Myocyte (in vitro differentiated cells): ENCODE measurements around the gene PHF21B. TPM values are rescaled to one million over a fixed set of nuclear protein-coding genes. Genes with fewer than 3 reads are reported as not detected.
"Not testable (repeated sequence)": the region's sequence is repeated elsewhere in the genome, so short reads cannot be mapped to it uniquely, and the experiment has no call there.

ENCODE experiments used
- DNase-seq: peaks from one replicate; pipeline ENCODE4 v3.0.0-alpha.2; 2012; ENCODE audit warnings: low read depth
- total RNA-seq: library from RNA; depleted of rRNA; stranded (reverse); fragments of >200 nt; gene quantifications from 2 replicates; pipeline ENCODE4 v1.2.3, GENCODE V29; 2014

Gene PHF21B
- total RNA-seq, 1 donor from 2014 or later, result 0.35 TPM

GRCh38 chr22:44881624-44882023, 128.2 kb downstream of the PHF21B start:
- no peak for DNase-seq

DNA sequence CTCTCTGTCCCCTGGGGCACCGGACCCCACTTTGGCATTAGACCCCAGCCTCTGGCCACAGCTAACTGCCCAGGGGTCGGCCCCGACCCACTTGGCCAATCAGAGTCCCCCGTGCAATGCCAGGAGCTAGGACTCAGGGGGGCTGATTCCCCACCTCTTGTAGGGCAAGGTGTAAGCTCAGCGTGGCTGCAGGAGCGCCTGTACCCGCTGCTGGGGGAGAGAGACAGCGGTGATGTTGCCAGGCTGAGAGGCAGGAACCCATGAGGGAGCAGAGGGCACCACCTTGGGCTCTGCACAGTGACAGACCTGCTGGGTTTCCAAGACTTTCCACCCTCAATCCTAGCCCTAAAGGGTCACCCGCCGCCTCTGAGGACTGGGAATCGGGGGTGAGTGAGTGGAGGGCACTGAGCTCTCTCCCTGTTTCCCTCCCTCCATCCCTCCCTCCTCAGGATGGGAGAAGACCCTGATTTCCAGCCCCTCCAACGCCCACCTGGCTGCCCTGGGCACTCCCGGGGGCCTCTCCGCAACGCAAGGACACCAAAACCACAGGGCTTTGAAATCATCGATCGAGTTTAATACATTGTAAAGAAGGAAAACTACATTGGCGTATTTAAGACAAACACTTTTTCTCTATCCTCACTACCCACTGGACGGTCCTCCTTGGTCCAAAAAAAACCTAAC, 129.1 kb downstream of the PHF21B start:
- DNase-seq, result no peak

DNA sequence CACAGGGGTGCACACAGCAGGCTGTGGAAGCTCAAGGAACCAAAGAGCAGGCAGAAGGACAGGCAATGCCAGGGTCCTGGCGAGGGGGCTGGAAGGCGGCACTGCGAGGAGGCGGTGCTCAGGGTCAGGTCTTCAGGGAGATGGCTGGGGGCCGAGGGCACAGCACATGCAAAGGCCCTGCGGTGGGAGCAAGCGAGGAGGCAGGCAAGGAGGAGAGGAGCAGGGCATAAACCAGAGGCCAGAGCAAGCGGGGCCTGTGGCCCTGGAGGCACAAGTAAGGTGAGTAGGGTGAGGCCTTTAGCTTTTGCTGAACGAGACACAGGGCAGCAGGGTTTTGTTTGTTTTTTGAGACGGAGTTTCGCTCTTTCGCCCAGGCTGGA, 130.5 kb downstream of the PHF21B start:
- no peak for DNase-seq

DNA sequence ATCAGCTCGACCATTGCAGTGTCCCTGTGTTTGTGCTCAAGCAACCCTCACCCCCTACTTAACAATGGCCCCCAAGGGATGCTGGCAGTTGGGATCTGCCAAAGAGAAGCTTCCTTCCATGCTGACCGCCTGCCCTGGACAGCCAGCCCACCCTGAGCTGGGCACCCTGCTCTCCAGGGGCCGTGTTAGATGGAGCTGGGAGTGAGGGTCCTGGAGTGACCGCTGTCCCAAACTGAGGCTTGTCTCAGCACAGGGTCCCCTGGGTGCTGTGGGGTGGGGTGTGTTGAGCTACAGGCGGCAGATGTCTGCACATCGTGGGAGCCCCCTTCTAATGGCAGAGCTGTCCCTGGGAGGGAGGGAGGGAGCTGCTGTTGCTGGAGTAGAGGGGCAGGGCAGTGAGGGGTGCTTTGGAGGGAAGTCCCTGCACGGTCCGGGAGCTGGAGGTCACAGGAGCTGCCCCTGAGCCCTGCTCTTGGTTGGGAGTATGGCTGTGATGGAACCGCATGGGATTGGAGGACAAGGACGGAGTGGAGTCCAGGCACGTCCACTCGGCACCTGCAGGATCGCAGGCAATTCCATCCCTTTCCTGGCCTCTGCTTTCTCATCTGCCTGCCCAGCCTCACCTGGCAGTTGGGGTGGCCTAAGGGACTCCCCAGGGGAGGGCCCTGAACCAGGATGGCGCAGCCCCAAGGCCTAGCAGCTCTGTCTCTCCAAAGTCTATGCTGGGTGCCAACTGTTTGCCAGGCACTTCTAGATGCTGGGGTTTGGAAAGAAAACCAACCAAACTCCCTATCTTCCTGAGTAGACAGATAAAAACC, 131.1 kb downstream of the PHF21B start:
- no peak for DNase-seq

DNA sequence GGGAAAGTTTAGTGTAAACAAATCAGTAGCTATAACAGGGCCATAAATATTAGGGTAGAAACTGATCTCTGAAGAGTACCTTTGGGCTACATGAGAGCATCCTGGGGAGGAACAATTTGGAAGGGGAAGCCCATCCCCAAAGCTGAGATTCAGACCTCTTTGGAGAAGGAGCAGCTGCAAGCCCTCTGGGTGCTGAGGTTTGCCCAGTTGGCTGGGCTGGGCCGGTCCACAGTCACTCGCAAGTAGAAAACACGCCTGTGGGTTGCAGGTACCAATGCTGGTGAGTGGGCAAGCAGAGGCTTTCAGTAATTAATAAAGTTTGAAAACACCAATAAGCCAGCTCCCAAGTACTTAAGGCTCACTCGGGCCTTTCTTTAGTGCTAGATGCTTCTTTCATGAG, 132.9 kb downstream of the PHF21B start:
- no peak for DNase-seq

- no peak for DNase-seq
Observed at GRCh38 chr22:44871782-44872181, 138.0 kb downstream of the PHF21B start.

GRCh38 chr22:44870021-44870420, 139.8 kb downstream of the PHF21B start:
- peak; percentile 85 for DNase-seq

DNA sequence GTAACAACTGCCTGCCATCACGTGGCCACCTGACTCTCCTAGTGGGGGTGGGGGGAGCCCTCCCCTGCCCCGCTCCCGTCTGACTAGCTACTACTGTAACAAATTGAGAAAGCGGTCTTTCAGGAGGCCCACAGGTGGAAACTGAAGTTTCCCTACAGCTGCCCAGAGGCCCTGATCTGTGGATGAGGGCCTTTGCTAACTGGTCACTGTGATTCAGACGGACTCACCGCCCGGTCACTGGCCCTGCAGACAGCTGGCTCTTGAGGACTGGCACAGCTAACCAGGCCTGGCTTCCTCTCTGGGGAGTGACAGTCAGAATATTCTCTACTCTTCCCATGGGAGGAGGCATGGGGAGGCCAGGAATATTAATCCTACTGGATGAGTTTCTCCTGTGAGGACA, 140.6 kb downstream of the PHF21B start:
- DNase-seq, result peak; percentile 81

DNA sequence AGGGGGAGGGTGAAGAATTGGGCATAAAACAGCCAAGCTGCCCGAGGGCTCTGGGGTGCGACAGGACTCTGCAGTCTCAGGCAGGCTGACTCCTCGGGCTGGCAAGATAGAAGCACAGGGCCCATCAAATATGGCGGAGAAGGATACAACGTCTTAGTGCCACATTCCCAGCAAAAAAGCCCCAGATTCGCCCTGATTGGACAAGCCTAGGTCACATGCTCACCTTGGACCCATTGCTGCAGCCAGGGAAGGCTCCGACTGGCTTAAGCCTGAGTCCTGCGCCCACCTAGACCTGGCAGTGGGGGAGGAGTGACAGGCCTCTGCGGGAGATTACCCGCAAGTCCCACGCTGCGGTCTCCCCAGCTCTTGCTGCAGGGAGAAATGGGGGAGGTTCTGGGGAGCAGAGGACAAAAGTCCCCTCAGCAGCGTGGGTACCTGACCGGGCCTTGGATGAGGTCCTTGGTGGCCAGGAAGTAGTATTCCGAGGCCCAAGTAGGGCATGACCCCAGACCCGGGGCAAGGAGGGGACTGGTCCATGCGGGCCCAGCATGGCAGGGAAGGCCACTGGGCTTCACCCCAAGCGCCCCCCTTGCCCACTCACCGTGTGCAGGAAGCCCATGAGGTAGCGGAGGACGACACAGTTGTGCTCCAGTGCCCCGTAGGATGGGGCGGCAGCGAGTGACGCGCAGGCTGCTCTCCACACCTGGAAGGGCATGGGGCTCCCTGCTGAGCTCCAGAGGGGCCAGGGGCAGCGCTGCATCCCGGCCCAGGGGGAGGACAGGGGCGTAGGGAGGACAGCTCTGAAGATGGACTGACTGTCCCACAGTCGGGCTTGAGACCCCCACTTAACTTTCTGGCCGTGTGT, 144.4 kb downstream of the PHF21B start:
- DNase-seq, result no peak

GRCh38 chr22:44862981-44863860, 146.6 kb downstream of the PHF21B start:
- no peak for DNase-seq

DNA sequence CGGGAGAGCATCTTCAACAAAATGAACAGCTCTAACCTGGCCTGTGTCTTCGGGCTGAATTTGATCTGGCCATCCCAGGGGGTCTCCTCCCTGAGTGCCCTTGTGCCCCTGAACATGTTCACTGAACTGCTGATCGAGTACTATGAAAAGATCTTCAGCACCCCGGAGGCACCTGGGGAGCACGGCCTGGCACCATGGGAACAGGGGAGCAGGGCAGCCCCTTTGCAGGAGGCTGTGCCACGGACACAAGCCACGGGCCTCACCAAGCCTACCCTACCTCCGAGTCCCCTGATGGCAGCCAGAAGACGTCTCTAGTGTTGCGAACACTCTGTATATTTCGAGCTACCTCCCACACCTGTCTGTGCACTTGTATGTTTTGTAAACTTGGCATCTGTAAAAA, 147.5 kb downstream of the PHF21B start:
- DNase-seq, result no peak

DNA sequence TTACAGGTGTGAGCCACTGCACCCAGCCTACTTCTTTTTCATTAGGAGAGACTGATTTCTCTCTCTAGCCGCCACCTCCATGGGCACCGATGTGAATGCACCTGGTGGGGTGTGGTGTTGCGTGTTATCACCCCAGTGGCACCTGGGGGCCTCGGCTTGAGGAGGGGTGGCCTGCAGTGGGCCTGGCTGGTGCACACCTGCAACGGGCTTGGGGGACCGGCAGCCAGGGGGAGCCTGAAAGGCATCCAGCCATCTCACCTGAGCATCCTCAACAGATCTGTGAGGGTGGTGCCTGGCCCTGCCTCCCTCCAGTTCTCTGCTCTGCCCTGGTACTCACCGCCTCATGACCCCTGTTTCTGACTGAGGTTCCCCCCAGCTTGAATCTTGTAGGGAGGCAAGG, 148.6 kb downstream of the PHF21B start:
- no peak for DNase-seq

GRCh38 chr22:44860311-44860710, 149.5 kb downstream of the PHF21B start:
- peak; percentile 63 for DNase-seq

GRCh38 chr22:44859641-44860040, 150.2 kb downstream of the PHF21B start:
- DNase-seq, result no peak

DNA sequence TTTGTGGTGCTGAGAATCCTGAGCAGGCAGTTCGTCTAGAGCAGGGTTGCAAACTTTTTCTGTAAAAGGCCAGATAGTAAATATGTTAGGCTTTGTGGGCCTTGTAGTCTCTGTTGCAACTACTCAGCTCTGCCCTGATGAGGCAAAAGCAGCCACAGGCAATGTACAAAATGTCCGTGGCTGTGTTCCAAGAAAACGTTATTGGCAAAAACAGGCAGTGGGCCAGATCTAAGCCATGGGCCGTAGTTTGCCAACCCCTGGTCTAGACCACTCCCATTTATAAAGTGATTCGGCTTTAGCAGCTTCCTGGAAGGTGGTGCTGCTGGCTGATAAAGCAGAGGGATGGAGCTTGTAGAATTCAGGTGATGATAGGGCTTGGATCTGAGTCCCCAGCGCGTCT, 151.0 kb downstream of the PHF21B start:
- DNase-seq, result not testable (repeated sequence)

GRCh38 chr22:44855855-44856254, 153.9 kb downstream of the PHF21B start:
- DNase-seq, result no peak

GRCh38 chr22:44854641-44855040, 155.2 kb downstream of the PHF21B start:
- not testable (repeated sequence) for DNase-seq

- no peak for DNase-seq
Observed at GRCh38 chr22:44850946-44851345, 158.9 kb downstream of the PHF21B start.

GRCh38 chr22:44848791-44849420, 160.9 kb downstream of the PHF21B start:
- DNase-seq, result no peak

DNA sequence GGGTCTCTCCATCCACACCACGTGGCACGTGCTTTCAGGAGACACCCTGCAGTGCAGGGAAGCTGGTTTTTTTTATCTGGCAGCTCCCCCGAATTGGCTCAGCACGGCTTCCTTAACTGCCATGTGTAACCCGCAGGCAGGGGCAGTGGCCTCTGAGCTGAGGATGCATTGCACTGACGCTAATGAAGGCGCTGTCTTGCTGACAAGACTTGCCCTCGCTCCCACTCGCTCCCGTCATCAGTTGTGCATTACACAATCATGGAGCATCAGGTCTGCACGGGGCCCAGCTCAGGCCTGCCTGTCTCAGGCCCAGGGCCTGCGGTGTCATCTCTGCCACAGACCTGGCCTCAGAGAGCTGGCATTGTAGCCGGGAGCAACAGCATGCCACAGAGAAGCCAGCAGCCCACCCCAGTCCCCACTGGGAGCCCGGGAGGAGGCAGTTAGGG, 161.5 kb downstream of the PHF21B start:
- no peak for DNase-seq
